ENCODE results near the gene OLA1. TPM values are rescaled to one million over a fixed set of nuclear protein-coding genes. Genes with fewer than 3 reads are reported as not detected.
"Not testable (repeated sequence)": the region's sequence is repeated elsewhere in the genome, so short reads cannot be mapped to it uniquely, and the experiment has no call there.

OLA1 gene
- total RNA-seq: 92.8 TPM

DNA sequence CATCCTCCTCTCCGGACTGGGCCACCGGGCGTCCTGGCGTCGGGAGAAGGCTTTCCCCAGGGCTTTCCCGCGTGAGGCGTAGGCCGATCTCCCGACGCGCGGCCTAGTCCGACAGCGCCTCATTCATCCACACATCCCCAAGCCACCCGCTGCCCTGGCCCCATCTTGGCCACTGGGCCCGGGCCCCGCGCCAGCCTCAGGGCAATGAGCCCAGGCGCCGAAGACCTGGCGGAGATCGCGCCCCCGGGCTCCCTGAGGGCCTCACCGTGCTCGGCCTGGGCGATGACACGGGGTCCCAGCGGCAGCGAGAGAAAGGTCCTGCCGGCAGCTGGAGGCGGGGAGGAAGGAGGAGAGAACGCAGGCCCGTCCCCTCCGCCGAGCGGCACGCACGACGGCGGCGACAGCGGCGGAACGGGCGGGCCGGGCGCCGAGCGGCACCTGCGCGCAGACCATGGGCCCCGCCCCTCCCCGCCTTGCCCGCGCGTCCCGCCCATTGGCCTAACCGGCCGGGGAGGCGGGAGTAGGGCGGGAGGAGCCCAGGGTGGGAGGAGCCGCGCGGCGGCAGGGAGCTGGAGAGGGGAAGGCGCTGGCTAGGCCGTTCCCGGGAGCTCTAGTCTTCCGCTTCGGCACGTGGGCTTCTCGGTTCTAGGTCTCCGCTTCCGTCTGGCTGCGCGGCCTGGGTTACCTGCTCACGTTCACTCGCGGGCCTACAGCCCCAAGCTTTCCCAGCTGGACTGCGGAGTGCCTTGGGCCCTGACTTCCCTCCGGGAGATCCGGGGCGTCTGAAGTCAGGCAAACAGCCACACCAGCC, at the start of gene OLA1:
Gene OLA1 (minus strand): TSS at position 346 of the 811 bp plus-strand sequence. CDS start 1,717 bp downstream, outside the sequence.
- DNase-seq: peak; percentile 89

DNA sequence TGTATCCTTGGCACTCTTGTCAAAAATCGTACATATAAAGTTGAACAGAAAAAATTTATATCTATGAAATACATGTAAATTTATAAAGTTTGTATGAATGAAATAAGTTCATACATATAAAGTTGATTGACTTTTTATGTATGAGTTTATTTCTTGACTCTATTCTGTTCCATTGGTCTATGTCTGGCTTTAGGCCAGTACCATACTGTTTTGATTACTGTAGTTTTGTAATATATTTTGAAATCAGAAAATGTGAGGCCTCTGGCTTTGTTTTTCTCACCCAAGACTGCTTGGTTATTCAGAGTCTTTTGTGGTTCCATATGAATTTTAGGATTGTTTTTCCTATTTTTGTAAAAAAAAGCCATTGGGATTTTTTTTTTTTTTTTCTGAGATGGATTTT, 44.6 kb upstream of the OLA1 start:
- DNase-seq: no peak

DNA sequence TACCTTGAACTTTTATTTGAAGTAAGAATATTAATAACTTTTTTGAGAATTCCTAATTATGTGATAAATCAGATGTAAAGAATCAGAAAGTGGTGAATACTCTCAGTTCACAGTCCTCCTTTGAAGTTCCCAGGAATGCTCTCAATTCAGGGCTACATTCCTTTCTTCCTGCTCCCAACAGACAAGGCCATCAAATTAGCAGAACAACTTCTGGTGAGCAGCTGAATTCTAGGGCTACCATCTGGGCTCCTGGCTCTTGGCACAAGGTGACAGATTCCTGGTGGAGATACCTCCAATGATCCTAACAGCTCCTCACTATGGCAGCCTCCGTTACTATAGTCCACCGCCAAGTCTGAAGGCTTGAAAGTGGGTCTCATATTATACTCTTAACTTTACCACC, 37.8 kb upstream of the OLA1 start:
- no peak for DNase-seq

DNA sequence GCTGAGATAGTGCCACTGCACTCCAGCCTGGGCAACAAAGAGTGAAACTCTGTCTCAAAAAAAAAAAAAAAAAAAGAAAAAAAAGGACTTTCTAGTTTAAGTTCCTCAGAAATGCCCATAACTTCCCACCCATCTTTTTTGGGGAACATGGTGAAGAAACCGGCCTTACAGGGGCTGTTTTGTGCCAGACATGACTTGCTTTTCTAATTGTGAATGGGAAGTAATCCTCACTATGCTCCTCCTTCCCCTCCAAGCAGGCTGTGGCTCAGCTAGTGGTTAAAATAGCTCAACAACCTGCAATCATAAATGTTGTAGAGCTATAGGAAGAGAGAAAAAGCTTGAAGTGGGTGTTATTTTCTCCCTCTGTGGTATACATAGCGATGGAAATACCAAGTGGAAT, 34.1 kb upstream of the OLA1 start:
- no peak for DNase-seq

DNA sequence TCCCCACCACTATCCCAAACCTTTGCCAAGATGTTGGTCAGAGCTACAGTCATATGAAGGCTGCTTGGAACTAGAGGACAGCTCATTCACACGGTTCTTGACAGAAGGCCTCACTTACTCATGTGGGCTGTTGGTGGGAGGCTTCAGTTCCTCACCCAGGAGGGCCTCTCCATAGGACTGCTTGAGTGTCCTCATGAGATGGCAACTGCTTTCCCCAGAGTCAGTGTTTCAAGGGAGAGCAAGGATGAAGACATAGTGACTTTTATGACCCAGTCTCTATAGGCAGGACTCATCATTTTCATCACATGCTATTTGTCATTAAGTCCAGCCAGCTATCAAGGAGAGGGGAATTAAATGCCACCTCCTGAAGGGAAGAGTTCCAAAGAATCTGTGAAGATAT, 33.4 kb upstream of the OLA1 start:
- no peak for DNase-seq

DNA sequence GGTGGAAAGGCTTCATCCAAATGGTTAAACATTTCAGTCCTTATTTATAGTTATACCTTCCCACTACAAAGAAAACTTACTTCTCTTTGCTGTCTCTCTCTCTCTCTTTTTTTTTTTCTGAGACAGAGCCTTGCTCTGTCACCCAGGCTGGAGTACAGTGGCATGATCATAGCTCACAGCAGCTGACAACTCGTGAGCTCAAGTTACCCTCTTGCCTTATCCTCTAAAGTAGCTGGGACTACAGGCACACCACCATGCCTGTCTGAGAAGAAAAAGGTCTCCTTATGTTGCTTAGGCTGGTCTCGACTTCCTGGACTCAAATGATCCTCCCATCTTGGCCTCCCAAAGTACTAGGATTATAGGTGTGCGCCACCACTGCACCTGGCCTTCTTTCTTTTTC, 32.3 kb upstream of the OLA1 start:
- no peak for DNase-seq

DNA sequence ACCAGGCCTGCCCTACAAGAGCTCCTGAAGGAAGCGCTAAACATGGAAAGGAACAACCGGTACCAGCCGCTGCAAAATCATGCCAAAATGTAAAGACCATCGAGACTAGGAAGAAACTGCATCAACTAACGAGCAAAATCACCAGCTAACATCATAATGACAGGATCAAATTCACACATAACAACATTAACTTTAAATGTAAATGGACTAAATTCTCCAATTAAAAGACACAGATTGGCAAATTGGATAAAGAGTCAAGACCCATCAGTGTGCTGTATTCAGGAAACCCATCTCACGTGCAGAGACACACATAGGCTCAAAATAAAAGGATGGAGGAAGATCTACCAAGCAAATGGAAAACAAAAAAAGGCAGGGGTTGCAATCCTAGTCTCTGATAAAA, 21.9 kb upstream of the OLA1 start:
- not testable (repeated sequence) for DNase-seq

DNA sequence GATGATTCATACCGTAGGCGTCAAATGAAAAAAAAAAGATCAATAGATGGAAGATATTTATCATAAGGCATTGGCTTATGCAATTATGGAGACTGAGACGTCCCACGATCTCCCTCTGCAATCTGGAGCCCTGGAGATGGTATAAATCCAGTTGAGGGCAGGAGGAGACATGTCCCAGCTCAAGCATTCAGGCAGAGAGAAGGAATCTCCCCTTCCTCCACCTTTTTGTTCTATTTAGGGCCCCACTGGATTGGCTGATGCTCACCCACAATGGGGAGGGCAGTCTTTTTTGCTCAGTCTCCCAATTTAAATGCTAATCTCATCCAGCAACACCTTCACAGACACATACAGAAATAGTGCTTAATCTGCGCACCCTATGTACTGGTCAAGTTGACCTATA, 18.0 kb upstream of the OLA1 start:
- no peak for DNase-seq

DNA sequence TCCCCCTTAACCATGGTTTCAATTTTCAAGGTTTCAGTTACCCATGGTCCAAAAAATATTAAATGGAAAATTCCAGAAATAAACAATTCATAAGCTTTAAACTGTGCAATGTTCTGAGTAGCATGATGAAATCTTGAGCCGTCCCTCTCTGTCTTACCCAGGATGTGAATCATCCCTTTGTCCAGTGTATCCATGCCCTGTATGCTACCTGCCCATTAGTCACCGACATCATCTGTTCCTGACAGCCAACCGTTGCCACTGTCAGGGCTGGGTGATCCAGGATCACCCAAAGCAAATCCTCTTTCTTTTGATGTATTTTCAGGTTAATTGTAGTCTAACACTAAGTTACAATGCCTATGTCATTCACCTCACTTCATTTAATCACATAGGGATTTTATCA, 15.7 kb upstream of the OLA1 start:
- DNase-seq: no peak

DNA sequence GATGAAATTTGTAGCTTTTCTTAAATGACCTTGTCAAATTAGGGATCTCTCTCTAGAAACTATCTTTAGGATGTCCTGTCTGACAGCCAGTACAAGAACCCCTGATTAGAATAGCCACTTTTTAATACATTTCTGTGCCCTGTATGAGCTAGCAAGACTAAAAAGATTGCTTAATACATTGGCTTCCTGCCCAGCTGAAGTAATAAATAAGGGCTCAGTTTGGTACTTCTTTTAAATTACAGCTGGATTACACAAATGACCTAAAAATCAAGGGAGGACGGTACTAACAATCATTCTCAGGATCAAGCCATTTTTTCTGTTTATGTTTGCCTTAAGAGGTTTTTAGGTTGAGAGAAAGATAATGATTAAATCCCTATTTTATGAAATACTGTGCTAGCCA, 11.6 kb upstream of the OLA1 start:
- DNase-seq: no peak

DNA sequence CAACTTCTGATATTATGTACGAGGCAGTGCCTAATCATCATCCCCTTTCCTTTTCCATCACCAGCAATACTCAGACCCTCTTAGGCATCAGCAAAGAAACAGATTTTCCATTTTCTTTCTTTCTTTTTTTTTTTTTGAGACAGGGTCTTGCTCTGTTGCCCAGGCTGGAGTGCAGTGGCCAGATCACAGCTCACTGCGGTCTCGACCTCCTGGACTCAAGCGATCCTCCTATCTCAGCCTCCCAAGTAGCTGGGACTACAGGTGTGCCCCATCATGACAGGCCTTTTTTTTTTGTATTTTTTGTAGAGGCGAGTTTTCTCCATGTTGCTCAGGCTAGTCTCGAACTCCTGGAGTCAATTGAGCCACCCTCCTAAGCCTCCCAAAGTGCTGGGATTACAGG, 5.9 kb upstream of the OLA1 start:
- no peak for DNase-seq

DNA sequence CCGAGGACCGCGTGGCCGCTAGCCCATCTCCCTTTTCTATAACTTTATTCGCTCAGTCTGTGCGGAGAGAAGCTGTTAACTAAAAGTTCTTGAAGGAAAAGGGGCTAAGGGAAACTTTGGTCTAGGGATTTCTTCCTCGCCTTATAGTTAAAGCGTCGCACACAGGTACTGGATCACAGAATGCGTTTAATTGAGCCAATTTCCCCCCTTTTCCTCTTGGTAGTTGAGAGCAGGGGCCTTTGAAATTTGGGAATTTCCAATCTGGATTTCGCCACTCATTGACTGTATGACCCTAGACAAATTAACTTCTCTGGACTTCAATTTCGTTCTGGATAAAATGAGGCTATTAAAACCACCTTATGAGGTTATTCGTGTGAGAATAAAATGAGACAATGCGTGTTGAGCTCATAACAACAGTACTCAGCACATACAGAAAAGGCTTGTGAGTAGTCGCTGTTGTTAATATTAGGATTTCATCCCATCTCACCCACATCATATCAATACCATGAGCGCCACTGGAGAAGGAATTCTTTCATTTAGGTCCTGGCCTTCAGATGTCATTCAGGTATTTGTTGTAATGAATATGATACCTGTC, 763 bp upstream of the OLA1 start:
- no peak for DNase-seq

DNA sequence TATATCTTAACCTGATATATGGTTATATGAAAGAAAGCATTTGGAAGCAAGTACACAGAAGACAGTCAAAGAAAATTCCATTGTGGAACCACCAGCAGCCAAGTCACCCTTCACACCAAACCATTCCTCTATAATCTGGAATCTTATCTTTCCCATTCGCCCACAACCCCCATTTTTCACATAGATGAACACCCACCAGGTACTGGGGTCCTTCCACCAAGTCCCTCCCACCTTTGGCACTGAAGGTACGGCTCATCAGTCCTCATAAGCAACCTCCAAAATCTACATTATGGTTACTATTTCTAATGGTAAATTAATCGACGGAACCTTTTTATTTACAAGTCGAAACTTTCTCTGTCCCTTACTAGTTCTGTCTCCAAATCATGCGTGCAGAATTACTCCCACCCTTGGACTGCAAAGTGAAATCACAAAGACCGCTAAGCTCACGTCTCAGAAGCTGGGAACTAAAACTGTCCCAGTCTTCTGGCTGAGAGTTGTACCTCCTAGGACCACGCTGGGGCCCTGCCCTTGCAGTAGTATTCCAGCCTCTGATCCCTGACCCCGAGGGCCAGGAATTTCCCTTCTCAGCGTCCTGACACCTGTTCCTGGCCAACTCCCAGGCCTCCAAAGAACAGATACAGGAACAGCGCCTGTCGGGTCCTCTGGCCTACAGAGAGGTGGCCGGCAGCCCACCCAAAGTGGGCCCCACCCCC, 702 bp downstream of the OLA1 start:
- peak; percentile 12 for DNase-seq

DNA sequence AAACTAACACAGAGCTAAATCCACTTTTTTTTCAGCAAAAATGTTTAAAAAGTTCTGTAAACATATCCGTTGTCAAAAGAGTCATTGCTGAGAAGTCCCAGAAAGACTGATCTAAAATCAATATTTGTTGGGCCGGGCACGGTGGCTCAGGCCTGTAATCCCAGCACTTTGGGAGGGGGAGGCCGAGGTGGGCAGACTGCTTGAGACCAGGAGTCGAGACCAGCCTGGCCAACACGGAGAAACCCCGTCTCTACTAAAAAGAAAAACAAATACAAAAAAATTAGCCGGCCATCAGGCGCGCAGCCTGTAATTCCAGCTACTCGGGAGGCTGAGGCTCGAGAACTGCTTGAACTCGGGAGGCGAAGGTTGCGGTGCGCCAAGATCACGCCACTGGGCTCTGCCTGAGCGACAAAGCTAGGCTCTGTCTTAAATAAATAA, 1.4 kb downstream of the OLA1 start:
- DNase-seq: no peak

DNA sequence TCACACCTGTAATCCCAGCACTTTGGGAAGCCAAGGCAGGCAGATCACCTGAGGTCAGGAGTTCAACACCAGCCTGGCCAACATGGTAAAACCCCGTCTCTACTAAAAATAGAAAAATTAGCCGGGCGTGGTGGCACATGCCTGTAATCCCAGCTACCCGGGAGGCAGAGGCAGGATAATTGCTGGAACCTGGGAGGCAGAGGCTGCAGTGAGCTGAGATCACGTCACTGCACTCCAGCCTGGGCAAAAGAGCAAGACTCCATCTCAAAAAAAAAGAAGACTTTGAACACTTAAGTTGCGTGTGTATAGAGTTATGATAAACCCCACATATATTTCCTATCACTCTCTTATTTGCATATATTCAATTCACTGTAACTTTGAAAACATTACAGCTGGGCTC, 2.7 kb downstream of the OLA1 start:
- not testable (repeated sequence) for DNase-seq

DNA sequence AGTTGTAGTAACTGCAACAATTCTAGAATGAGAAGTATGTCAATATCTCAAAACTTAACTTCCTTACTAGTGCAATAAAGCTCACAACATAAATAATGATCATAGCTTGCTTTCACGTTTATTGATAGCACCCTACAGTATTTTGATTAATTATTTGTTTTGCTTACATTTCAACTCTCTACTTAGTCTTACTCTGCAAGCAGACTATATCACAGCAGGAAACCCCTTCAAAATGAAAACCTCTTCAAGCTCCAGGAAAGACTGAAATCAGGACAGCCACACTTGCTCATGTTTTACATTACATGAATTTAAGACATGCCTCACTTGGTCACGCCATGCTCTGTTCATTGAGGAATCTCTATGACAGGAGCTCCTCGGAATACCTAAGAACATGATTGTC, 3.3 kb downstream of the OLA1 start:
- DNase-seq: no peak

DNA sequence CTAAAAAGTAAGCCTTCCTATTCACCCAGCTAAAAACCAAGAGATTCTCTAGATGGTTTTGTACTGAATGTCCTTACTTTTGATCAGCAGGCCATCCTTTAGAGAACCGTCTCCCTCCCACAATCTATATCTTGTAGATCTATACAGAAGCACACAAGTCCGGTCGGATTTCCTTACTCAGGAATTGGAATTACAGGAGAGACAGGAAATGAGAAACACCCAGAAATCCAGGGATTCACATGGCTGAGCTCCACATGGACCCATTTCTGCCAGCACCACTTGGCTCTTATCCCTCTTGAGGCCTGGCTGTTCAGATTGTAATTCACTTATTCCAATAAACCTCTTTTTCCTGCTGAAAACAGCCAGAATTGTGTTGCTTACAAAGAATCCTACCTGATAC, 4.5 kb downstream of the OLA1 start:
- no peak for DNase-seq

DNA sequence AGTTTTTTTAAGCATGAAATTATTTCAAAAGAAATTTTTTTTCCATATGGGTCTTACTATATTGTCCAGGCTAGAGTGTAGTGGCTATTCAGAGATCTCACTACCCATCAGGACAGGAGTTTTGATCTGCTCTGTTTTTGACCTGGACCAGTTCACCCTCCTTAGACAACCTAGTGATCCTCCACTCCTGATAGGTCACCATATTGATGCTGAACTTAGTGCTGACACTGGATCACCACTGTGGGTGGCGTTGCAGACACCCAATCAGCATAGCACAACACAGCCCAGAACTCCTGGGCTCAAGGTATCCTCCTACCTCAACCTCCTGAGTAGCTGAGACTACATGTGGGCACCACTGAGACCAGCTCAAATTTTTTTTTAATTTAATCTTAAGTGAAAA, 8.2 kb downstream of the OLA1 start:
- DNase-seq: no peak

DNA sequence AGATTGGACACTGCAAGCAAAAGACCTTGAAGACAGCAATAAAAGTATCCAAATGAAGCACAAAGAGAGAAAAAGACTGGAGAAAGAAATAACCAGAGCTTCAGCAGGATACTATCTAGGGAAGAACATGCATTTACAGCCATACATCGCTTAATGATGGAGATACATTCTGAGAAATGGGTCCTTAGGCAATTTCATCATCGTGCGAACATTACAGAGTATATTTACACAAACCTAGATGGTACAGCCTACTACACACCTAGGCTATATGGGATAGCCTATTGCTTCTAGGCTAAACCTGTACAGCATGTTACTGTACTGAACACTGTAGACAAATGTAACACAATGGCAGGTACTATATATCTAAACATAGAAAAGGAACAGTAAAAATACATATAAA, 11.9 kb downstream of the OLA1 start:
- no peak for DNase-seq

DNA sequence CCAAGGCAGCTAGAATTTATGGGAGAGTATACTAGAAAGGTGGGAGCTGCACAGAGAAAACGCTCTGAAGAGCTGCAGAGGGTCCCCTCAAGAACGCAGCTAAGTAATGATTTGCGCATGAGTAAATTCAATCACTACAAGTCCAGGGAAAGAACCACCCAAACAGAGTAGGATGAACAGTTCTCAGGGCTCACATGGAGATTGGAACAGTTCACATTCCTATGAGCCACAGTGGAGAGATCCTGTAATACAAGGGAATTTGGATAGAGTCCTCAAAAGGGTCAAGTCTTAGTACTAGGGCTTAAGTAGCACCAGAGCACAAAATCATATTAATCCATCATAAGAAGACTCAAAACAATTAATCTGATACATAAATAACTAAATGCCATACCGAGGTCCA, 12.7 kb downstream of the OLA1 start:
- no peak for DNase-seq

DNA sequence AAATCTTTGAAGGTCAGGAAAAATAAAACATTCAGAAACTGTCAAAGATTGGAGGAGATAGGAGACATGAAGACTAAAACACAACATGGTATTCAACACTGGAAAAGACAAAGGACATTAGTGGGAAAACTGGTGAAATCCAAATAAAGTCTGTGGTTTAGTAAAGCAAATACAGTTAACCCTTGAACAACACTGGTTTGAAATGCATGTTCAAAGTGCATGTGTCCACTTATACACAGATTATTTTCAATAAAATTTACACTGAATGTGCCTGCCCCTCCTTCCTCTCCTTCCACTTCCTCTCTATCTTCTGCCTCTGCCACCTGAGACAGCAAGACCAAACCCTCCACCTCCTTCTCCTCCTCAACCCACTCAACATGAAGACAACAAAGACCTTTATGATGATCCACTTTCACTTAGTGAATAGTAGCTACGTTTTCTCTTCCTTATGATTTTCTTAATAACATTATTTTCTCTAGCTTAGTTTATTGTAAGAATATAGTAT, 14.5 kb downstream of the OLA1 start:
- no peak for DNase-seq

DNA sequence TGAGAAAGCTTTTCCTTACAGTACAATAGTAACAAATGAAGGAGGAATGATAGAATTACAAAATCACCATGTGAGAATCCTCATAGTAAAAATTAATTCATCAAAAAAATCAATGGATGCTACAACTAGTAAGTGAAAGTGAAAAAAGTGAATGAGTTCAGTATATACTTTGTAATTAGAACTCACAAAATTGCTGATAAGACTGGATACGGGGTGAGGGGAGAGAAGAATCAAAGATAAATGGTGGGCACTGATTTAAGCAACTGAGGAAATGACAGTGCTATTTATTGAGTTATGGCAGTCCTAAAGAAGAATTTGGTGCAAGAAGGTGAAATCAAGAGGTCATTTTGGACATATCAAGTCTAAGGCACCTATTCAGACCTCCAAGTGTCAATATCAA, 20.6 kb downstream of the OLA1 start:
- no peak for DNase-seq

DNA sequence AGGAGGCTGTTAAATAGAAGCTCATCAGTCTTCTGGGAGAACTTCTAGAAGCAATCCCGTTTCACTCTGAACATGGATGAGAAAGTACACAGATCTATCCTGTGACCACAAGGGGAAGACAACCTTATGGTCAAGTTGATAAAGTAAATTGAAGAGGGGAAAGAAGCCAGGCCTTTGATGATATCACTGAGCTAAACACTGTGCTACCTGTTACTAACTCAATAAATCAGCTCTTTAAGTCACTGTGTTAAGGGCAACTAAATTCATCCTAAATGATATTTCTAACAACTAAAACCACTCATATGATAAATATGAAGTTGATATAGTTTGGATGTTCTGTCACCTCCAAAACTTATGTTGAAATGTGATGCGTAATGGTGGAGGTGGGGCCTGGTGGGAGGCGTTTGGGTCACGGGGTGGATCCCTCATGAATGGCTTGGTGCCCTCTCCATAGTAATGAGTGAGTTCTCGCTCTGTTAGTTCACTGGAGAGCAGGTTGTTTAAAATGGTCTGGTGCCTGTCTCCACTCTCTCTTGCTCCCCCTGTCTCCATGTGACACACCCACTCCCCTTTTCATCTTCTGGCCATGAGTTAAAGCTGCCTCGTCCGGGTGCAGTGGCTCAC, 23.6 kb downstream of the OLA1 start:
- DNase-seq: no peak
